Measurements from ENCODE around the gene LIX1.
A peak's percentile ranks its signal among the peaks of the same experiment; 100 is the strongest.
"Not testable (repeated sequence)": the region's sequence is repeated elsewhere in the genome, so short reads cannot be mapped to it uniquely, and the experiment has no call there.

Gene LIX1

GRCh38 chr5:97183100-97183929, 40.9 kb upstream of the LIX1 start, which contains the start of gene RIOK2:
Gene RIOK2 (minus strand): TSS chr5:97183247. CDS start chr5:97183191, 56 bp downstream.
- Histone ChIP-seq H3K27ac (ENCODE audit: low read depth, low read length) (peak within 1 kb of the TSS; percentile 78), H3K9me2 (replicated peaks; ENCODE audit: control insufficient read depth, low read length) (no peaks in the 10 kb centered on the region), H3K4me2 (ENCODE audit: low read length) (peak within 1 kb of the TSS; percentile 77)

GRCh38 chr5:97182571-97183099, 40.2 kb upstream of the LIX1 start:
- Histone ChIP-seq H3K36me3 (ENCODE audit: control insufficient read depth, low read length) (peaks cover 31% of the 10 kb centered on the region), H3K27ac (ENCODE audit: low read depth, low read length) (peak overlapping the region; percentile 78), H3K27me3 (ENCODE audit: control insufficient read depth, low read length) (no peaks in the 10 kb centered on the region), H3F3A (ENCODE audit: control insufficient read depth, insufficient read depth) (no peaks in the 10 kb centered on the region), H3K9me3 (ENCODE audit: control insufficient read depth, insufficient read depth, low read length) (0 out of 2 replicates have a peak, but pooled peaks cover 5% of the 10 kb centered on the region), H3K4me1 (ENCODE audit: control insufficient read depth, low read length) (peaks cover 24% of the 10 kb centered on the region), H3K4me2 (ENCODE audit: low read length) (peak overlapping the region; percentile 77), H3K9me2 (replicated peaks; ENCODE audit: control insufficient read depth, low read length) (no peaks in the 10 kb centered on the region), H4K20me1 (ENCODE audit: control insufficient read depth, insufficient read depth, low read depth, low read length) (no peaks in the 10 kb centered on the region), H3K79me2 (ENCODE audit: control insufficient read depth, low read length) (peaks cover 38% of the 10 kb centered on the region), H3K4me3 (ENCODE audit: low read length) (peak overlapping the region; percentile 93)
- TF ChIP-seq EZH2phosphoT487 (IDR thresholded peaks at IDR 0.05; ENCODE audit: borderline replicate concordance, low read length): no peak
- TF ChIP-seq, protein P1, sequence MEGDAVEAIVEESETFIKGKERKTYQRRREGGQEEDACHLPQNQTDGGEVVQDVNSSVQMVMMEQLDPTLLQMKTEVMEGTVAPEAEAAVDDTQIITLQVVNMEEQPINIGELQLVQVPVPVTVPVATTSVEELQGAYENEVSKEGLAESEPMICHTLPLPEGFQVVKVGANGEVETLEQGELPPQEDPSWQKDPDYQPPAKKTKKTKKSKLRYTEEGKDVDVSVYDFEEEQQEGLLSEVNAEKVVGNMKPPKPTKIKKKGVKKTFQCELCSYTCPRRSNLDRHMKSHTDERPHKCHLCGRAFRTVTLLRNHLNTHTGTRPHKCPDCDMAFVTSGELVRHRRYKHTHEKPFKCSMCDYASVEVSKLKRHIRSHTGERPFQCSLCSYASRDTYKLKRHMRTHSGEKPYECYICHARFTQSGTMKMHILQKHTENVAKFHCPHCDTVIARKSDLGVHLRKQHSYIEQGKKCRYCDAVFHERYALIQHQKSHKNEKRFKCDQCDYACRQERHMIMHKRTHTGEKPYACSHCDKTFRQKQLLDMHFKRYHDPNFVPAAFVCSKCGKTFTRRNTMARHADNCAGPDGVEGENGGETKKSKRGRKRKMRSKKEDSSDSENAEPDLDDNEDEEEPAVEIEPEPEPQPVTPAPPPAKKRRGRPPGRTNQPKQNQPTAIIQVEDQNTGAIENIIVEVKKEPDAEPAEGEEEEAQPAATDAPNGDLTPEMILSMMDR (IDR thresholded peaks at IDR 0.05; ENCODE audit: low read depth, low read length, poor library complexity, severe bottlenecking): no peak

More at GRCh38 chr5:97183100-97183929, 40.9 kb upstream of the LIX1 start, which contains the start of gene RIOK2:
- Histone ChIP-seq H3K27me3 (ENCODE audit: control insufficient read depth, low read length) (no peaks in the 10 kb centered on the region), H3K4me3 (ENCODE audit: low read length) (peak within 1 kb of the TSS; percentile 93), H3K4me1 (ENCODE audit: control insufficient read depth, low read length) (peaks cover 24% of the 10 kb centered on the region), H4K20me1 (ENCODE audit: control insufficient read depth, insufficient read depth, low read depth, low read length) (no peaks in the 10 kb centered on the region), H3K36me3 (ENCODE audit: control insufficient read depth, low read length) (peaks cover 24% of the 10 kb centered on the region), H3K9me3 (ENCODE audit: control insufficient read depth, insufficient read depth, low read length) (0 out of 2 replicates have a peak, but pooled peaks cover 5% of the 10 kb centered on the region), H3K79me2 (ENCODE audit: control insufficient read depth, low read length) (peaks cover 38% of the 10 kb centered on the region), H3F3A (ENCODE audit: control insufficient read depth, insufficient read depth) (no peaks in the 10 kb centered on the region)
- TF ChIP-seq, protein P1 (IDR thresholded peaks at IDR 0.05; ENCODE audit: low read depth, low read length, poor library complexity, severe bottlenecking): no peak
- no peak for TF ChIP-seq EZH2phosphoT487 (IDR thresholded peaks at IDR 0.05; ENCODE audit: borderline replicate concordance, low read length)

DNA sequence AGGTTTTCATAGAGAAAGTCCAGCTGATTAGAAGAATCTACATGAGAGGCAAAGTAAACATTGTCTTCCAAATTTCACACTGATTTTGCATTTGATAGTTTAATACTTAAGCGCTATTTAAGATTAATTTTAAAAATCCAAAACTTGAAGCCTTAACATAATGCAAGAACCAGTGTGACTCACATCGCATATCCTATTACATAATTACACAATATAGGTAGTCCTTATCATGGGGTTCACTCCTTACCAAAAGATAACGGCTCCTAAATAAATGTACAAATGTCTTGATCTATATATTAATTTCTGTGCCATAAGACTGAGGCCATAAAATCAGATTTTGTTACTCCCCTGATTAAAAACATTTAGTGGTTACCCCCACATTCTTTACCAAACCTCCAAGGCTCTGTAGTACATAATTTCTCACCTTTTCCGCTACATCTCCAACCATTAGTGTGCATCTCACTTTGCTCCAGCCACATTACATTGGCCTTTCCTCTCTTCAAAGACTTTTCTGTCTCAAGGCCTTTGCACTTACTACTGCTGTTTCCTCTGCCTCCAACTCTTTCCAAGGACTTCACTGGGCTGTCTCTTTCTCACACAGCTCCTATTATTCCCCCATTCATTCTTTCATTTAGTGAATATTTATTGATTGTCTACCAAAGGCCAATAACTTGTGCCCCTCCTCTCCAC, 39.6 kb upstream of the LIX1 start:
- TF ChIP-seq, protein P1 (IDR thresholded peaks at IDR 0.05; ENCODE audit: low read depth, low read length, poor library complexity, severe bottlenecking): no peak
- TF ChIP-seq EZH2phosphoT487 (IDR thresholded peaks at IDR 0.05; ENCODE audit: borderline replicate concordance, low read length): no peak
- Histone ChIP-seq H3K9me2 (replicated peaks; ENCODE audit: control insufficient read depth, low read length) (no peaks in the 10 kb centered on the region), H3K9me3 (ENCODE audit: control insufficient read depth, insufficient read depth, low read length) (0 out of 2 replicates have a peak, but pooled peaks cover 5% of the 10 kb centered on the region), H3K4me3 (ENCODE audit: low read length) (peak overlapping the region; percentile 93), H3F3A (ENCODE audit: control insufficient read depth, insufficient read depth) (no peaks in the 10 kb centered on the region), H3K27me3 (ENCODE audit: control insufficient read depth, low read length) (no peaks in the 10 kb centered on the region), H3K79me2 (ENCODE audit: control insufficient read depth, low read length) (peaks cover 38% of the 10 kb centered on the region), H3K36me3 (ENCODE audit: control insufficient read depth, low read length) (peaks cover 37% of the 10 kb centered on the region), H3K27ac (ENCODE audit: low read depth, low read length) (no peak overlapping the region), H3K4me2 (ENCODE audit: low read length) (peak overlapping the region; percentile 77), H4K20me1 (ENCODE audit: control insufficient read depth, insufficient read depth, low read depth, low read length) (no peaks in the 10 kb centered on the region), H3K4me1 (ENCODE audit: control insufficient read depth, low read length) (peaks cover 24% of the 10 kb centered on the region)

DNA sequence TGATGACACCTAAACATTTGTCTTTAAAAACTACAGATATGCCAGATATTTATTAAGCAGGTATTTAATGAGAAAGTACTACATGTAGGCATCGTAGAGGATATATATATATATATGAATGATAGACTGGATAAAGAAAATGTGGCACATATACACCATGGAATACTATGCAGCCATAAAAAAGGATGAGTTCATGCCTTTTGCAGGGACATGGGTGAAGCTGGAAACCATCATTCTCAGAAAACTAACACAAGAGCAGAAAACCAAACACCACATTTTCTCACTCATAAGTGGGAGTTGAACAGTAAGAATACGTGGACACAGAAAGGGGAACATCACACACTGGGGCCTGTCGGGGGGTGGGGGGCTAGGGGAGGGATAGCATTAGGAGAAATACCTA, 37.0 kb upstream of the LIX1 start:
- H3K36me3 ChIP-seq (ENCODE audit: control insufficient read depth, low read length): peaks cover 58% of the 10 kb centered on the region

More for the DNA sequence above, 37.0 kb upstream of the LIX1 start:
- H3K9me3 ChIP-seq (ENCODE audit: control insufficient read depth, insufficient read depth, low read length); H3K27me3 ChIP-seq (ENCODE audit: control insufficient read depth, low read length); H3K4me3 ChIP-seq (ENCODE audit: low read length); H3K4me2 ChIP-seq (ENCODE audit: low read length); H3K9me2 ChIP-seq (replicated peaks; ENCODE audit: control insufficient read depth, low read length); H3F3A ChIP-seq (ENCODE audit: control insufficient read depth, insufficient read depth); H4K20me1 ChIP-seq (ENCODE audit: control insufficient read depth, insufficient read depth, low read depth, low read length); H3K27ac ChIP-seq (ENCODE audit: low read depth, low read length): not testable (repeated sequence)
- H3K79me2 ChIP-seq (ENCODE audit: control insufficient read depth, low read length): peaks cover 38% of the 10 kb centered on the region
- peaks cover 24% of the 10 kb centered on the region for H3K4me1 ChIP-seq (ENCODE audit: control insufficient read depth, low read length)
